Neural cell (in vitro differentiated cells): ENCODE measurements around the gene IL1A. TPM values are rescaled to one million over a fixed set of nuclear protein-coding genes. Genes with fewer than 3 reads are reported as not detected.

Source experiments
- H2AFZ ChIP-seq: fragments of 200-600, 300-800 bp; sonication (generic), shearing (Covaris generic); 2 replicates; pipeline ENCODE4 v1.6.0; 2014; ENCODE audit warnings: low read depth, mild to moderate bottlenecking, antibody characterized with exemption, low read length, moderate library complexity
- H3F3A ChIP-seq: fragments of 200-600 bp; shearing (Covaris generic); 2 replicates; pipeline ENCODE4 v1.6.1; 2016; ENCODE audit warnings: mild to moderate bottlenecking, moderate library complexity, mixed read lengths, antibody characterized with exemption, low read length; ENCODE audit not compliant: insufficient read depth, poor library complexity, severe bottlenecking
- H3K27ac ChIP-seq: fragments of 200-600, 300-800 bp; sonication (generic), shearing (Covaris generic); 2 replicates; pipeline ENCODE4 v1.5.1; 2014; ENCODE audit warnings: mild to moderate bottlenecking, low read length, moderate library complexity
- H3K27me3 ChIP-seq: fragments of 300-800, 200-600 bp; sonication (generic), shearing (Covaris generic); 2 replicates; pipeline ENCODE4 v1.6.0; 2014; ENCODE audit warnings: mild to moderate bottlenecking, low read depth, low read length, moderate library complexity; ENCODE audit not compliant: insufficient read depth
- H3K36me3 ChIP-seq: fragments of 300-800, 200-600 bp; sonication (generic), shearing (Covaris generic); 2 replicates; pipeline ENCODE4 v1.5.1; 2014; ENCODE audit warnings: mild to moderate bottlenecking, antibody characterized with exemption, low read length, moderate library complexity; ENCODE audit not compliant: insufficient read depth
- H3K4me2 ChIP-seq: fragments of 300-800, 200-600 bp; sonication (generic), shearing (Covaris generic); 2 replicates; pipeline ENCODE4 v1.6.0; 2014; ENCODE audit warnings: mild to moderate bottlenecking, low read length
- H3K4me3 ChIP-seq: fragments of 300-800, 200-600 bp; sonication (generic), shearing (Covaris generic); 2 replicates; pipeline ENCODE4 v1.5.1; 2014; ENCODE audit warnings: mild to moderate bottlenecking, low read length, moderate library complexity
- H3K79me2 ChIP-seq: fragments of 200-600 bp; shearing (Covaris generic); replicated peaks from 2 replicates; pipeline ENCODE4 v1.6.0; 2014; ENCODE audit warnings: mild to moderate bottlenecking, low read length, moderate library complexity; ENCODE audit not compliant: insufficient read depth
- H3K9ac ChIP-seq: fragments of 300-800, 200-600 bp; sonication (generic), shearing (Covaris generic); 2 replicates; pipeline ENCODE4 v1.6.1; 2016; ENCODE audit warnings: mild to moderate bottlenecking, low read length, mixed read lengths
- H3K9me2 ChIP-seq: fragments of 200-600 bp; shearing (Covaris generic); 2 replicates; pipeline ENCODE4 v1.6.1; 2016; ENCODE audit warnings: mild to moderate bottlenecking, low read length, mixed read lengths; ENCODE audit not compliant: insufficient read depth
- H3K9me3 ChIP-seq: fragments of 200-600, 300-800 bp; sonication (generic), shearing (Covaris generic); 2 replicates; pipeline ENCODE4 v1.6.1; 2016; ENCODE audit warnings: mild to moderate bottlenecking, mixed run types, low read length, moderate library complexity, mixed read lengths
- H4K20me1 ChIP-seq: fragments of 200-600 bp; shearing (Covaris generic); 2 replicates; pipeline ENCODE4 v1.6.1; 2016; ENCODE audit warnings: mild to moderate bottlenecking, mixed run types; ENCODE audit not compliant: insufficient read depth
- CTCF ChIP-seq: fragments of 450-650 bp; IDR thresholded peaks from 2 replicates; pipeline ENCODE4 v1.5.1; 2014; ENCODE audit warnings: antibody characterized with exemption, mild to moderate bottlenecking, moderate library complexity; ENCODE audit not compliant: poor library complexity, severe bottlenecking
- EP300 ChIP-seq: fragments of 450-650 bp; conservative IDR thresholded peaks from 2 replicates; pipeline ENCODE4 v1.6.1; 2014; ENCODE audit warnings: antibody characterized with exemption, mild to moderate bottlenecking, moderate library complexity; ENCODE audit not compliant: poor library complexity, severe bottlenecking
- EZH2 ChIP-seq: fragments of 200-600, 300-800 bp; shearing (Covaris generic), sonication (generic); IDR thresholded peaks from 2 replicates; pipeline ENCODE4 v1.6.1; 2014; ENCODE audit warnings: antibody characterized with exemption, low read length, borderline replicate concordance, mild to moderate bottlenecking; ENCODE audit not compliant: insufficient read depth, poor library complexity, severe bottlenecking
- MXI1 ChIP-seq: fragments of 450-650 bp; conservative IDR thresholded peaks from 2 replicates; pipeline ENCODE4 v1.6.1; 2014; ENCODE audit warnings: antibody characterized with exemption, mild to moderate bottlenecking; ENCODE audit not compliant: poor library complexity, severe bottlenecking
- POLR2AphosphoS5 ChIP-seq: IDR thresholded peaks from 2 replicates; pipeline ENCODE4 v1.6.1; 2012
- RAD21 ChIP-seq: fragments of 450-650 bp; conservative IDR thresholded peaks from 2 replicates; pipeline ENCODE4 v1.6.1; 2014; ENCODE audit warnings: antibody characterized with exemption, mild to moderate bottlenecking, moderate library complexity
- REST ChIP-seq: IDR thresholded peaks from 2 replicates; pipeline ENCODE4 v1.6.1; 2012; ENCODE audit warnings: borderline replicate concordance
- SMC3 ChIP-seq: fragments of 450-650 bp; conservative IDR thresholded peaks from 2 replicates; pipeline ENCODE4 v1.6.1; 2014; ENCODE audit warnings: antibody characterized with exemption, mild to moderate bottlenecking, moderate library complexity; ENCODE audit not compliant: poor library complexity
- TAF1 ChIP-seq: IDR thresholded peaks from 2 replicates; pipeline ENCODE4 v1.6.1; 2012; ENCODE audit warnings: low read depth
- polyA plus RNA-seq: library from polyadenylated mRNA; depleted of rRNA; stranded (reverse); fragments of >200 nt; gene quantifications from 2 replicates; pipeline ENCODE4 v1.2.3, GENCODE V29; 2014

The IL1A gene
- polyA plus RNA-seq, 1 donor from 2014 or later: 0.14 TPM

- Histone ChIP-seq H3F3A (no peaks in the 10 kb centered on the region), H2AFZ (no peak overlapping the region)
- no peak for TF ChIP-seq MXI1
- no peak for TF ChIP-seq TAF1
- TF ChIP-seq RAD21: no peak
- TF ChIP-seq CTCF: no peak
- TF ChIP-seq EZH2: no peak
- TF ChIP-seq SMC3: no peak
- no peak for TF ChIP-seq REST
- TF ChIP-seq POLR2AphosphoS5: no peak
- no peak for TF ChIP-seq EP300
These were observed 8.2 kb downstream of the IL1A start for GRCh38 chr2:112776113-112776512.

GRCh38 chr2:112774536-112775285 is 9.6 kb downstream of the IL1A start:
- no peaks in the 10 kb centered on the region for H3K27me3 ChIP-seq
- H3K79me2 ChIP-seq: no peaks in the 10 kb centered on the region
- no peak overlapping the region for H3K4me2 ChIP-seq
- H3F3A ChIP-seq: no peaks in the 10 kb centered on the region
- H3K4me3 ChIP-seq: no peak overlapping the region
- TF ChIP-seq EP300 (no peak), SMC3 (no peak), MXI1 (no peak), CTCF (no peak), EZH2 (no peak), POLR2AphosphoS5 (no peak), TAF1 (no peak), RAD21 (no peak), REST (no peak)
- H3K9me3 ChIP-seq: no peaks in the 10 kb centered on the region
- no peaks in the 10 kb centered on the region for H3K9me2 ChIP-seq
- H3K36me3 ChIP-seq: no peaks in the 10 kb centered on the region
- no peak overlapping the region for H3K9ac ChIP-seq
- H2AFZ ChIP-seq: no peak overlapping the region
- no peak overlapping the region for H3K27ac ChIP-seq
- no peaks in the 10 kb centered on the region for H4K20me1 ChIP-seq

More at GRCh38 chr2:112776113-112776512, 8.2 kb downstream of the IL1A start:
- no peak overlapping the region for H3K4me3 ChIP-seq
- no peaks in the 10 kb centered on the region for H3K9me2 ChIP-seq
- H3K9ac ChIP-seq: no peak overlapping the region
- no peaks in the 10 kb centered on the region for H3K9me3 ChIP-seq
- no peaks in the 10 kb centered on the region for H3K79me2 ChIP-seq
- H3K4me2 ChIP-seq: no peak overlapping the region
- H4K20me1 ChIP-seq: no peaks in the 10 kb centered on the region
- H3K27me3 ChIP-seq: no peaks in the 10 kb centered on the region
- no peaks in the 10 kb centered on the region for H3K36me3 ChIP-seq
- H3K27ac ChIP-seq: no peak overlapping the region
